OCI-M2 (cell line): ENCODE results near the gene MAGI3.
"Not testable (repeated sequence)": the region's sequence is repeated elsewhere in the genome, so short reads cannot be mapped to it uniquely, and the experiment has no call there.

ENCODE experiments used
- DNase-seq: peaks from one replicate; lab custom pipeline; 2025; ENCODE audit not compliant: unreplicated experiment; lab: John Stamatoyannopoulos, UW

The MAGI3 gene

GRCh38 chr1:113557187-113557586 lies 166.9 kb downstream of the MAGI3 start:
- no peak for DNase-seq

GRCh38 chr1:113565621-113566020 lies 175.3 kb downstream of the MAGI3 start:
- no peak for DNase-seq

GRCh38 chr1:113567427-113567826 lies 177.1 kb downstream of the MAGI3 start:
- DNase-seq = no peak

GRCh38 chr1:113575744-113576260 lies 185.5 kb downstream of the MAGI3 start:
- DNase-seq = not testable (repeated sequence)

GRCh38 chr1:113576271-113576670 lies 186.0 kb downstream of the MAGI3 start:
- DNase-seq = no peak

- no peak for DNase-seq
Observed at GRCh38 chr1:113579256-113580018, 189.1 kb downstream of the MAGI3 start.

- DNase-seq = no peak
Observed at GRCh38 chr1:113581323-113581722, 191.0 kb downstream of the MAGI3 start.

GRCh38 chr1:113582084-113582483 lies 191.8 kb downstream of the MAGI3 start:
- DNase-seq = no peak

- no peak for DNase-seq
Observed at GRCh38 chr1:113587475-113587874, 197.2 kb downstream of the MAGI3 start.

GRCh38 chr1:113592230-113592629 lies 201.9 kb downstream of the MAGI3 start:
- DNase-seq = no peak

- DNase-seq = no peak
Observed at GRCh38 chr1:113593550-113594297, 203.4 kb downstream of the MAGI3 start.

- not testable (repeated sequence) for DNase-seq
Observed at GRCh38 chr1:113604466-113604865, 214.2 kb downstream of the MAGI3 start.

- DNase-seq = no peak
Observed at GRCh38 chr1:113605146-113605545, 214.8 kb downstream of the MAGI3 start.

- DNase-seq = no peak
Observed at GRCh38 chr1:113608399-113608798, 218.1 kb downstream of the MAGI3 start.

GRCh38 chr1:113610372-113610771 lies 220.1 kb downstream of the MAGI3 start:
- DNase-seq = no peak

GRCh38 chr1:113615425-113615824 lies 225.1 kb downstream of the MAGI3 start:
- no peak for DNase-seq

- DNase-seq = no peak
Observed at GRCh38 chr1:113616156-113616555, 225.8 kb downstream of the MAGI3 start.

- no peak for DNase-seq
Observed at GRCh38 chr1:113617438-113618141, 227.3 kb downstream of the MAGI3 start.

- no peak for DNase-seq
Observed at GRCh38 chr1:113628997-113629396, 238.7 kb downstream of the MAGI3 start.

- no peak for DNase-seq
Observed at GRCh38 chr1:113630340-113631327, 240.3 kb downstream of the MAGI3 start.
